Liver (tissue), 9 donors: ENCODE data around the gene ATG16L1. TPM values are rescaled to one million over a fixed set of nuclear protein-coding genes. Genes with fewer than 3 reads are reported as not detected.

Source experiments
- DNase-seq: peaks from one replicate; pipeline ENCODE4 v3.0.0-alpha.2; 2017; ENCODE audit warnings: low spot score
- H3K27ac ChIP-seq, 2 donors: one replicate each; pipeline ENCODE4 v1.7.0; 2013; ENCODE audit warnings: inconsistent platforms in 2 of 2, low read length in 2 of 2, control low read depth in 1 of 2, low read depth in 1 of 2, mild to moderate bottlenecking in 1 of 2
- H3K27me3 ChIP-seq, 4 donors: one replicate each; pipeline versions ENCODE4 v1.6.1 to v1.7.0; 2013; ENCODE audit warnings: low read length in 3 of 4, inconsistent platforms in 1 of 4, mild to moderate bottlenecking in 1 of 4, moderate library complexity in 1 of 4; ENCODE audit not compliant: control insufficient read depth in 4 of 4, insufficient read depth in 4 of 4
- H3K36me3 ChIP-seq, 4 donors: one replicate each; pipeline versions ENCODE4 v1.6.1 to v1.7.0; 2013; ENCODE audit warnings: low read length in 3 of 4, mild to moderate bottlenecking in 3 of 4, low read depth in 1 of 4, moderate library complexity in 1 of 4; ENCODE audit not compliant: control insufficient read depth in 4 of 4, insufficient read depth in 3 of 4
- H3K4me1 ChIP-seq, 4 donors: one replicate each; pipeline versions ENCODE4 v1.6.1 to v1.7.0; 2013; ENCODE audit warnings: low read length in 3 of 4, mild to moderate bottlenecking in 3 of 4, moderate library complexity in 1 of 4; ENCODE audit not compliant: control insufficient read depth in 4 of 4, insufficient read depth in 4 of 4
- H3K4me3 ChIP-seq, 3 donors: one replicate each; pipeline versions ENCODE4 v1.6.1 to v1.7.0; 2013; ENCODE audit warnings: low read length in 3 of 3, control low read depth in 1 of 3, low read depth in 1 of 3, mild to moderate bottlenecking in 1 of 3
- H3K9ac ChIP-seq, 2 donors: one replicate each; pipeline ENCODE4 v1.7.0; 2013; ENCODE audit warnings: low read length in 2 of 2, mild to moderate bottlenecking in 2 of 2, moderate library complexity in 2 of 2, control low read depth in 1 of 2, low read depth in 1 of 2
- H3K9me3 ChIP-seq, 4 donors: one replicate each; pipeline versions ENCODE4 v1.6.1 to v1.7.0; 2013; ENCODE audit warnings: low read length in 3 of 4; ENCODE audit not compliant: control insufficient read depth in 4 of 4
- ATF3 ChIP-seq: IDR thresholded peaks from 2 replicates; pipeline ENCODE4 v1.6.1; 2016; ENCODE audit warnings: antibody characterized with exemption
- EGR1 ChIP-seq, 2 donors: IDR thresholded peaks; 2 replicates each; pipeline ENCODE4 v1.6.1; 2016 to 2018; ENCODE audit warnings: antibody characterized with exemption in 2 of 2, low read depth in 2 of 2
- FOXA1 ChIP-seq: IDR thresholded peaks from 2 replicates; pipeline ENCODE4 v1.6.1; 2016; ENCODE audit warnings: antibody characterized with exemption
- FOXA2 ChIP-seq: IDR thresholded peaks from 2 replicates; pipeline ENCODE4 v1.6.1; 2016; ENCODE audit warnings: antibody characterized with exemption
- GABPA ChIP-seq, 2 donors: IDR thresholded peaks in 1 of 2; conservative IDR thresholded peaks in 1 of 2; 2 replicates each; pipeline ENCODE4 v1.6.1; 2016; ENCODE audit warnings: antibody characterized with exemption in 2 of 2, mild to moderate bottlenecking in 1 of 2, moderate library complexity in 1 of 2
- HNF4A ChIP-seq, 2 donors: conservative IDR thresholded peaks; 2 replicates each; pipeline ENCODE4 v1.6.1; 2016; ENCODE audit warnings: antibody characterized with exemption in 2 of 2, mild to moderate bottlenecking in 2 of 2
- HNF4G ChIP-seq: IDR thresholded peaks from 2 replicates; pipeline ENCODE4 v1.6.1; 2016; ENCODE audit warnings: antibody characterized with exemption
- JUND ChIP-seq, 2 donors: IDR thresholded peaks; 2 replicates each; pipeline ENCODE4 v1.6.1; 2016; ENCODE audit warnings: antibody characterized with exemption in 2 of 2
- MAX ChIP-seq: IDR thresholded peaks from 2 replicates; pipeline ENCODE4 v1.6.1; 2016; ENCODE audit warnings: antibody characterized with exemption
- NR2F2 ChIP-seq: IDR thresholded peaks from 2 replicates; pipeline ENCODE4 v1.6.1; 2016; ENCODE audit warnings: antibody characterized with exemption
- RAD21 ChIP-seq, 2 donors: IDR thresholded peaks; 2 replicates each; pipeline ENCODE4 v1.6.1; 2016; ENCODE audit warnings: antibody characterized with exemption in 2 of 2, mild to moderate bottlenecking in 2 of 2
- RXRA ChIP-seq, 2 donors: IDR thresholded peaks; 2 replicates each; pipeline ENCODE4 v1.6.1; 2017 to 2018; ENCODE audit warnings: antibody characterized with exemption in 2 of 2, mild to moderate bottlenecking in 1 of 2
- SP1 ChIP-seq: IDR thresholded peaks from 2 replicates; pipeline ENCODE4 v1.6.1; 2018; ENCODE audit warnings: antibody characterized with exemption, mild to moderate bottlenecking
- TAF1 ChIP-seq: conservative IDR thresholded peaks from 2 replicates; pipeline ENCODE4 v1.6.1; 2016; ENCODE audit warnings: antibody characterized with exemption, mild to moderate bottlenecking
- YY1 ChIP-seq: IDR thresholded peaks from 2 replicates; pipeline ENCODE4 v1.6.1; 2016; ENCODE audit warnings: antibody characterized with exemption, mild to moderate bottlenecking
- WGBS: extraction: QIAGEN DNeasy Blood & Tissue Kit; methylation state at CpG from one replicate; pipeline ENCODE4 v1.1.7; 2013; 5-methylcytosine and 5-hydroxymethylcytosine counted together
- polyA plus RNA-seq, 2 donors: library from polyadenylated mRNA; stranded (reverse) in 1 of 2; unstranded in 1 of 2; fragments of 200-250 nt in 1 of 2; fragments of >200 nt in 1 of 2; fragmentation: Nextera tagmentation in 1 of 2; extraction: Ambion mirVana in 1 of 2; gene quantifications; one replicate each; pipeline versions ENCODE4 v1.2.1 to v1.2.3, GENCODE V29; 2013 to 2015
- total RNA-seq, 2 donors: library from RNA; depleted of rRNA; stranded (reverse); fragments of >200 nt; gene quantifications; one replicate each; pipeline ENCODE4 v1.2.3, GENCODE V29; 2014
- TF ChIP-seq, protein P1 (sequence below): fragments of 150-350 bp; IDR thresholded peaks from 2 replicates; pipeline ENCODE4 v1.5.1; 2017; ENCODE audit warnings: improper control_type of control experiment, low read depth, low read length; ENCODE audit not compliant: missing input control
- TF ChIP-seq, protein P2 (sequence below): IDR thresholded peaks from 2 replicates; pipeline ENCODE4 v1.6.1; 2016; ENCODE audit warnings: antibody characterized with exemption
- TF ChIP-seq, protein P3 (sequence below): IDR thresholded peaks from 2 replicates; pipeline ENCODE4 v1.6.1; 2016; ENCODE audit warnings: antibody characterized with exemption, mild to moderate bottlenecking
- donor health status: healthy.
- donor health status: healthy.
- donor health status: healthy.
- donor health status: healthy.
- donor health status: healthy.

The ATG16L1 gene
- total and polyA plus RNA-seq, 4 donors = 6.4 to 22.8 (median 15.7) TPM

DNA sequence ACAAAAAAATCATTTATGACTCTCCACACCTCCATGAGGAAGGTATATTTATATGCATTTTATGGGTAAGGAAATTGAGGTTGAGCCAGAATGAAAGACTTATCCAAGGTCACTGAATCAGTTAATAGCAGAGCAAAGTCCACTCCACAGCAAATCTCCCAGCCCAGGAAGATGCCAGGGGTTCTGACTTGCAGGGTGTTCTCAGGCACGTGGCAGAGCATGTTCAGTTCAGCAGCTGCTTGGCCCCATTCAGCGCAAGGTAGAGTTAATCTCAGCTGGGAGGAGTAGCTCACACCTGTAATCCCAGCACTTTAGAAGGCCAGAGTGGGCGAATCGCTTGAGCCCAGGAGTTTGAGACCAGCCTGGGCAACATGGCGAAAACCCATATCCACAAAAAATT is 85.1 kb downstream of the ATG16L1 start:
- H3K27me3 ChIP-seq = no peaks in the 10 kb centered on the region
- DNase-seq = no peak
- WGBS = 85% methylated on average over 5 of the region's 5 CpGs
- TF ChIP-seq, protein P1, sequence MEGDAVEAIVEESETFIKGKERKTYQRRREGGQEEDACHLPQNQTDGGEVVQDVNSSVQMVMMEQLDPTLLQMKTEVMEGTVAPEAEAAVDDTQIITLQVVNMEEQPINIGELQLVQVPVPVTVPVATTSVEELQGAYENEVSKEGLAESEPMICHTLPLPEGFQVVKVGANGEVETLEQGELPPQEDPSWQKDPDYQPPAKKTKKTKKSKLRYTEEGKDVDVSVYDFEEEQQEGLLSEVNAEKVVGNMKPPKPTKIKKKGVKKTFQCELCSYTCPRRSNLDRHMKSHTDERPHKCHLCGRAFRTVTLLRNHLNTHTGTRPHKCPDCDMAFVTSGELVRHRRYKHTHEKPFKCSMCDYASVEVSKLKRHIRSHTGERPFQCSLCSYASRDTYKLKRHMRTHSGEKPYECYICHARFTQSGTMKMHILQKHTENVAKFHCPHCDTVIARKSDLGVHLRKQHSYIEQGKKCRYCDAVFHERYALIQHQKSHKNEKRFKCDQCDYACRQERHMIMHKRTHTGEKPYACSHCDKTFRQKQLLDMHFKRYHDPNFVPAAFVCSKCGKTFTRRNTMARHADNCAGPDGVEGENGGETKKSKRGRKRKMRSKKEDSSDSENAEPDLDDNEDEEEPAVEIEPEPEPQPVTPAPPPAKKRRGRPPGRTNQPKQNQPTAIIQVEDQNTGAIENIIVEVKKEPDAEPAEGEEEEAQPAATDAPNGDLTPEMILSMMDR = no peak
- TF ChIP-seq HNF4G (no peak), EGR1 (IDR thresholded peaks at IDR 0.05; ENCODE audit: low read depth in 2 of 2) (no peak)
- H3K4me1 ChIP-seq = no peaks in the 10 kb centered on the region
- H3K4me3 ChIP-seq = no peak overlapping the region
- H3K9me3 ChIP-seq = no peaks in the 10 kb centered on the region
- H3K9ac ChIP-seq = no peak overlapping the region
- H3K36me3 ChIP-seq = no peaks in the 10 kb centered on the region
- H3K27ac ChIP-seq = no peak overlapping the region

DNA sequence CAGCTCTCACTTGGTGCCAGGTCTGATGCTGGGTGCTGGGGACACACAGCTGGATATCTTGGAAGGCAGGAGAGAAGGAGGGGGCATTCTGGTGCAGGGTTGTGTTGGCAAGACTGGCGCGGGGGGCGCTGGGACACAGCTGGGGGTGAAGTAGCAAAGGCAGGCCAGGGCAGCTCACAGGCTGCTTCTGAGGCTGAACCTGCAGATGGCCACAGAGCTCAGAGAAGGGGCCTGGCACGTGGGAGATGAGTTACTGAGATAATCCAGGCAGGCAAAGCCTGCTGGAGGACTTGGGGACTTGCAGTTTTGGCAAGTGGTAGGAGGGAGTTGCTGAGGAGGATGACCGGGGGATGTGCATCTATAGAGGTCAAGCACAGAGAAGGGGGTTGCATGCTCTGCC is 86.6 kb downstream of the ATG16L1 start:
- no peak for DNase-seq
- Histone ChIP-seq H3K9me3 (no peaks in the 10 kb centered on the region), H3K4me1 (no peaks in the 10 kb centered on the region), H3K9ac (no peak overlapping the region), H3K4me3 (no peak overlapping the region), H3K27me3 (no peaks in the 10 kb centered on the region), H3K27ac (no peak overlapping the region), H3K36me3 (no peaks in the 10 kb centered on the region)
- 89% methylated on average over 5 of the region's 5 CpGs for WGBS
- no peak for TF ChIP-seq MAX

DNA sequence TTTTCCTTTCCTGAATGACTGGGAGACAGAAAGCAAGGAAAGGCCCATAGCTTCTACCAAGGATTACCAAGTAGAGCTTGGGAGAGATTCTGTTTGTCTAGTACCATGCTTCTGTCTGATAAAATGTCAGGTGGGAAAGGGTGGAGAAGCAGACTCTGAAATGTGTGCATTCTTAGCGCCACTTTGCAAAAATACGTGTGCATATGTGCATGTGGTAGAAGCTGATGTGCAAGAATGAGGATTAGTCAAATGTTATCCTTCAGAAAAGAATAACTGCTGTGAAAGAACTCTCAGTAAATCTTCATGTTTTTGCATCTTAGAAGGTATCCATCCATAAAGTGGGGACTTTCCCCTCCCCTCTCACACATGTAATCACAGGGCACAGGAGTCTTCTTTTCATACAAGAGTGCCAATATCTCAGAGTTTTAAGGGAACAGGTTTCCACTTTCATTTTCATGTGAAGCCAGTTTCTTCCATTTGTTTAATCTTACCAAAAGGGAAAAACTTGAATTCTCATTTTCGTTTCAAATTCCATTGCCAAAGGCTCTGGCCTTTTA is 87.4 kb downstream of the ATG16L1 start:
- Histone ChIP-seq H3K27ac (no peak overlapping the region), H3K4me1 (no peaks in the 10 kb centered on the region), H3K4me3 (no peak overlapping the region), H3K9me3 (no peaks in the 10 kb centered on the region), H3K27me3 (no peaks in the 10 kb centered on the region), H3K9ac (no peak overlapping the region), H3K36me3 (no peaks in the 10 kb centered on the region)
- TF ChIP-seq SP1 (no peak), RXRA (IDR thresholded peaks at IDR 0.05) (no peak), RAD21 (IDR thresholded peaks at IDR 0.05) (no peak), FOXA1 (no peak), HNF4G (no peak), FOXA2 (no peak), GABPA (IDR thresholded peaks at IDR 0.05 in 1 of 2, conservative IDR thresholded peaks at IDR 0.05 in 1 of 2) (no peak), YY1 (no peak), ATF3 (no peak), TAF1 (no peak), NR2F2 (no peak), JUND (IDR thresholded peaks at IDR 0.05) (no peak), MAX (no peak), EGR1 (IDR thresholded peaks at IDR 0.05; ENCODE audit: low read depth in 2 of 2) (no peak), HNF4A (conservative IDR thresholded peaks at IDR 0.05) (no peak)
- TF ChIP-seq, protein P2, sequence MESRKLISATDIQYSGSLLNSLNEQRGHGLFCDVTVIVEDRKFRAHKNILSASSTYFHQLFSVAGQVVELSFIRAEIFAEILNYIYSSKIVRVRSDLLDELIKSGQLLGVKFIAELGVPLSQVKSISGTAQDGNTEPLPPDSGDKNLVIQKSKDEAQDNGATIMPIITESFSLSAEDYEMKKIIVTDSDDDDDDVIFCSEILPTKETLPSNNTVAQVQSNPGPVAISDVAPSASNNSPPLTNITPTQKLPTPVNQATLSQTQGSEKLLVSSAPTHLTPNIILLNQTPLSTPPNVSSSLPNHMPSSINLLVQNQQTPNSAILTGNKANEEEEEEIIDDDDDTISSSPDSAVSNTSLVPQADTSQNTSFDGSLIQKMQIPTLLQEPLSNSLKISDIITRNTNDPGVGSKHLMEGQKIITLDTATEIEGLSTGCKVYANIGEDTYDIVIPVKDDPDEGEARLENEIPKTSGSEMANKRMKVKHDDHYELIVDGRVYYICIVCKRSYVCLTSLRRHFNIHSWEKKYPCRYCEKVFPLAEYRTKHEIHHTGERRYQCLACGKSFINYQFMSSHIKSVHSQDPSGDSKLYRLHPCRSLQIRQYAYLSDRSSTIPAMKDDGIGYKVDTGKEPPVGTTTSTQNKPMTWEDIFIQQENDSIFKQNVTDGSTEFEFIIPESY = no peak
- TF ChIP-seq, protein P1 = no peak
- TF ChIP-seq, protein P3, sequence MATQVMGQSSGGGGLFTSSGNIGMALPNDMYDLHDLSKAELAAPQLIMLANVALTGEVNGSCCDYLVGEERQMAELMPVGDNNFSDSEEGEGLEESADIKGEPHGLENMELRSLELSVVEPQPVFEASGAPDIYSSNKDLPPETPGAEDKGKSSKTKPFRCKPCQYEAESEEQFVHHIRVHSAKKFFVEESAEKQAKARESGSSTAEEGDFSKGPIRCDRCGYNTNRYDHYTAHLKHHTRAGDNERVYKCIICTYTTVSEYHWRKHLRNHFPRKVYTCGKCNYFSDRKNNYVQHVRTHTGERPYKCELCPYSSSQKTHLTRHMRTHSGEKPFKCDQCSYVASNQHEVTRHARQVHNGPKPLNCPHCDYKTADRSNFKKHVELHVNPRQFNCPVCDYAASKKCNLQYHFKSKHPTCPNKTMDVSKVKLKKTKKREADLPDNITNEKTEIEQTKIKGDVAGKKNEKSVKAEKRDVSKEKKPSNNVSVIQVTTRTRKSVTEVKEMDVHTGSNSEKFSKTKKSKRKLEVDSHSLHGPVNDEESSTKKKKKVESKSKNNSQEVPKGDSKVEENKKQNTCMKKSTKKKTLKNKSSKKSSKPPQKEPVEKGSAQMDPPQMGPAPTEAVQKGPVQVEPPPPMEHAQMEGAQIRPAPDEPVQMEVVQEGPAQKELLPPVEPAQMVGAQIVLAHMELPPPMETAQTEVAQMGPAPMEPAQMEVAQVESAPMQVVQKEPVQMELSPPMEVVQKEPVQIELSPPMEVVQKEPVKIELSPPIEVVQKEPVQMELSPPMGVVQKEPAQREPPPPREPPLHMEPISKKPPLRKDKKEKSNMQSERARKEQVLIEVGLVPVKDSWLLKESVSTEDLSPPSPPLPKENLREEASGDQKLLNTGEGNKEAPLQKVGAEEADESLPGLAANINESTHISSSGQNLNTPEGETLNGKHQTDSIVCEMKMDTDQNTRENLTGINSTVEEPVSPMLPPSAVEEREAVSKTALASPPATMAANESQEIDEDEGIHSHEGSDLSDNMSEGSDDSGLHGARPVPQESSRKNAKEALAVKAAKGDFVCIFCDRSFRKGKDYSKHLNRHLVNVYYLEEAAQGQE = no peak
- WGBS = 87% methylated on average over 3 of the region's 3 CpGs
- DNase-seq = no peak
